Adrenal gland (tissue), 12 donors: ENCODE measurements around the gene CD86. TPM values are rescaled to one million over a fixed set of nuclear protein-coding genes. Genes with fewer than 3 reads are reported as not detected.

Source experiments
- DNase-seq, 7 donors: peaks; one replicate each; pipeline ENCODE4 v3.0.0-alpha.2; 2019 to 2020
- H3K27ac ChIP-seq, 5 donors: fragments of 200-600 bp; sonication (generic) in 4 of 5; 1 replicate in 3 of 5; 2 replicates in 2 of 5; pipeline versions ENCODE4 v1.5.1 to v1.8.0; 2016 to 2020; ENCODE audit warnings: mild to moderate bottlenecking in 1 of 5
- H3K27me3 ChIP-seq: fragments of 200-600 bp; 2 replicates; pipeline ENCODE4 v1.8.0; 2021
- H3K36me3 ChIP-seq, 2 donors: fragments of 200-600 bp; replicated peaks in 1 of 2; 1 replicate in 1 of 2; 2 replicates in 1 of 2; pipeline versions ENCODE4 v1.5.1 to v1.8.0; 2018 to 2022
- H3K4me1 ChIP-seq, 2 donors: fragments of 200-600 bp; replicated peaks in 1 of 2; 1 replicate in 1 of 2; 2 replicates in 1 of 2; pipeline versions ENCODE4 v1.5.1 to v1.8.0; 2018 to 2021
- H3K4me3 ChIP-seq, 4 donors: fragments of 200-600 bp; sonication (generic) in 3 of 4; one replicate each; pipeline ENCODE4 v1.5.1; 2016 to 2018
- H3K9me3 ChIP-seq, 3 donors: fragments of 200-600 bp; sonication (generic) in 1 of 3; replicated peaks in 1 of 3; 1 replicate in 2 of 3; 2 replicates in 1 of 3; pipeline versions ENCODE4 v1.5.1 to v1.8.0; 2016 to 2021
- CTCF ChIP-seq, 6 experiments: fragments of 450-650 bp in 4 of 6; fragments of 200-600 bp in 2 of 6; sonication (generic) in 1 of 6; IDR thresholded peaks; 1 replicate in 5 of 6; 2 replicates in 1 of 6; pipeline versions ENCODE4 v1.5.1 to v1.8.0; 2016 to 2021; ENCODE audit warnings: antibody characterized with exemption in 6 of 6, mild to moderate bottlenecking in 2 of 6, moderate library complexity in 1 of 6
- POLR2A ChIP-seq, 2 donors: fragments of 450-650 bp; IDR thresholded peaks; one replicate each; pipeline ENCODE4 v1.6.1; 2017; ENCODE audit warnings: antibody characterized with exemption in 2 of 2, mild to moderate bottlenecking in 2 of 2, moderate library complexity in 1 of 2
- WGBS, 4 donors: extraction: QIAGEN DNeasy Blood & Tissue Kit in 2 of 4; methylation state at CpG; one replicate each; pipeline versions ENCODE4 v1.1.5 to v1.1.7; 2013 to 2017; 5-methylcytosine and 5-hydroxymethylcytosine counted together
- intact Hi-C, 2 donors: fragments of 100-400 bp; cut with DNase I; formaldehyde crosslinking; loops; one replicate each; pipeline versions ENCODE4 v1.14.1 to v1.15.0; 2022 to 2023
- polyA plus RNA-seq, 3 donors: library from polyadenylated mRNA; stranded (reverse); fragments of 200-250 nt in 2 of 3; fragments of 350-450 nt in 1 of 3; fragmentation: Illumina TruSeq in 1 of 3; extraction: RNeasy Lipid Tissue Mini Kit (QIAGEN cat#74804) in 1 of 3; gene quantifications; one replicate each; pipeline ENCODE4 v1.2.3, GENCODE V29; 2013 to 2014
- total RNA-seq, 9 donors: library from RNA; depleted of rRNA in 4 of 9; stranded (reverse); fragments of >200 nt in 4 of 9; fragments of 120-200 nt in 1 of 9; fragmentation: NEBNext Ultra II Directional in 1 of 9; extraction: Animal tissue kit (Norgen Biotek cat#: 25700) in 1 of 9; gene quantifications; one replicate each; pipeline versions ENCODE4 v1.1.0 to v1.2.4, GENCODE V29; 2013 to 2023
- donor health status: healthy with polysubstance abuse.
- donor health status: Bipolar disorder and iron deficiency.
- donor health status: DM: yes; HTN: yes; CAD: no.
- donor health status: DM: no; HTN: no; CAD: no.
- donor health status: DM: no; HTN: no; CAD: no.
- donor health status: DM: yes; HTN: yes; CAD: no.

Gene CD86
- total and polyA plus RNA-seq, 12 donors, result 2.1 to 23.3 (median 8.9) TPM

DNA sequence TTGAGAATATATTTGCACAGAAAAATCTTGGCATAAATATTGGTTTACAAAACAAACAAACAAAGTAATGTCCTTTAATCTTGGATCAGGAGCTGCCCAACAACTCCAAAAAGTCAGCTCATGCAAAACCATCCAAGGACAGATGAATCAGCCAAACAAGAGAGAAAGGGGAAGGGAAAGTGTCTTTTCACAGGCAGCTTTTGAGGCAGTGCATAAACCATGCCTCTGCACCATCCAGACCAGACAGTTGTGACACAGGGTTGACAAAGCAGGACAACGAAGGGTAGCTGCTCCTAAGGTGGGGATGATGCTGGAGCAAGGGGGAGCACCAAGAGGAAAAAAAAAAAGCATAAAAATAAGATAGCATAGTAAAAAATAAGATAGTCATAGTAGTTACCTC, 8.7 kb downstream of the CD86 start:
- intact Hi-C loops, result no loop called here
- Histone ChIP-seq H3K4me1 (peaks cover 6 to 9% of the 10 kb centered on the region in 2 donors), H3K27me3 (no peaks in the 10 kb centered on the region), H3K9me3 (no peaks in the 10 kb centered on the region), H3K36me3 (no peaks in the 10 kb centered on the region), H3K27ac (peak overlapping the region in 2 of 5 donors; percentile 31 to 42), H3K4me3 (no peak overlapping the region)
- WGBS, 4 donors, result 20 to 34% (median 30%) methylated on average over 1 of the region's 1 CpG
- TF ChIP-seq CTCF (IDR thresholded peaks at IDR 0.05) (no peak), POLR2A (IDR thresholded peaks at IDR 0.05) (no peak)
- peak in 4 of 7 donors; percentile 28 to 46 (median 39) for DNase-seq

DNA sequence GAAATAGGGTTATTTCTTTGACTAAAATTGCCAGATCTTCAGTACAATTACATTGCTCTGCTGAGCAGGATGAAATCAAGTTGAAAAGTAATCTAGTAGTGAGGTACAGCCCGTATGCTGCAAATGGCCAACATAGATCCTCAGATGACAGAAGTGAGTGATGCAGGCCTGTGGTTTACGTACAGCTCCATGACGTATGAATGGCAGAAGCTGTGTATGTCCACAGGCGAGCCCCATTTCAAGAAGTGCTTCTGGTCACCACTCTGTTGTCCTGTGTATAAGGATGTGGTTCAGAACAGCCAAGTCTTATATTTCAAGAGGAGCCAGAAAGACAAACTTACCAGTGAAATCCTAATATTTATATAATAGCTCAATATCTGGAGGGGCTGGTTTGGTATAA, 9.2 kb downstream of the CD86 start:
- Histone ChIP-seq H3K4me3 (no peak overlapping the region), H3K4me1 (peaks cover 6 to 9% of the 10 kb centered on the region in 2 donors), H3K27me3 (no peaks in the 10 kb centered on the region), H3K36me3 (no peaks in the 10 kb centered on the region), H3K27ac (peak overlapping the region in 1 of 5 donors; percentile 42), H3K9me3 (no peaks in the 10 kb centered on the region)
- no peak for DNase-seq
- intact Hi-C loops, result no loop called here
- WGBS, 4 donors, result 63 to 84% (median 69%) methylated on average over 4 of the region's 4 CpGs
- TF ChIP-seq POLR2A (IDR thresholded peaks at IDR 0.05) (no peak), CTCF (IDR thresholded peaks at IDR 0.05) (no peak)

- 56 to 68% (median 60%) methylated on average over 6 of the region's 6 CpGs for WGBS, 4 donors
- Histone ChIP-seq H3K27ac (peak overlapping the region in 1 of 5 donors; percentile 65), H3K9me3 (no peaks in the 10 kb centered on the region), H3K27me3 (no peaks in the 10 kb centered on the region), H3K4me1 (peaks cover 6 to 9% of the 10 kb centered on the region in 2 donors), H3K4me3 (no peak overlapping the region), H3K36me3 (no peaks in the 10 kb centered on the region)
- intact Hi-C loops, result no loop called here
- TF ChIP-seq CTCF (IDR thresholded peaks at IDR 0.05) (no peak), POLR2A (IDR thresholded peaks at IDR 0.05) (no peak)
- DNase-seq, result no peak
These were observed 11.4 kb downstream of the CD86 start for GRCh38 chr3:122066331-122067213.

DNA sequence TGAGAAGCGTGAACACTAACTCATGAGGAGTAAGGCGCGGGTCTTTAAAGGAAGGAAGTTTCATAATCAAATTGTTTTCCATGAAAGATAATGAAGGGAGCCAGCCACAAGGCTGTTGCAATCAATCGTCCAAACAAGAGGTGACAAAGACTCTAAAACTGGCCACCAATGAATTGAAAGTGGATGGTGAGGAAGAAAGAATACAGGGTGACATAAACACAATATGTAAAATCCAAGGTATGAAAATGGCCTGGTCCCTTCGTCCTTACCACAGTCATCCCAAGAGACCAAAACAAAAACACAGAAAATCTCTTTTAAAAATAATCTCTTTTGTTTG, 12.0 kb downstream of the CD86 start:
- DNase-seq, result no peak
- Histone ChIP-seq H3K4me1 (peaks cover 6 to 9% of the 10 kb centered on the region in 2 donors), H3K27me3 (no peaks in the 10 kb centered on the region), H3K36me3 (no peaks in the 10 kb centered on the region), H3K4me3 (no peak overlapping the region), H3K27ac (peak overlapping the region in 1 of 5 donors; percentile 65), H3K9me3 (no peaks in the 10 kb centered on the region)
- intact Hi-C loops, result no loop called here
- no peak for TF ChIP-seq POLR2A (IDR thresholded peaks at IDR 0.05)
- no peak for TF ChIP-seq CTCF (IDR thresholded peaks at IDR 0.05)
- WGBS, 4 donors, result 48 to 61% (median 57%) methylated on average over 5 of the region's 5 CpGs
